ENCODE data around the gene ZNF750.
A peak's percentile ranks its signal among the peaks of the same experiment; 100 is the strongest.

ZNF750 gene

DNA sequence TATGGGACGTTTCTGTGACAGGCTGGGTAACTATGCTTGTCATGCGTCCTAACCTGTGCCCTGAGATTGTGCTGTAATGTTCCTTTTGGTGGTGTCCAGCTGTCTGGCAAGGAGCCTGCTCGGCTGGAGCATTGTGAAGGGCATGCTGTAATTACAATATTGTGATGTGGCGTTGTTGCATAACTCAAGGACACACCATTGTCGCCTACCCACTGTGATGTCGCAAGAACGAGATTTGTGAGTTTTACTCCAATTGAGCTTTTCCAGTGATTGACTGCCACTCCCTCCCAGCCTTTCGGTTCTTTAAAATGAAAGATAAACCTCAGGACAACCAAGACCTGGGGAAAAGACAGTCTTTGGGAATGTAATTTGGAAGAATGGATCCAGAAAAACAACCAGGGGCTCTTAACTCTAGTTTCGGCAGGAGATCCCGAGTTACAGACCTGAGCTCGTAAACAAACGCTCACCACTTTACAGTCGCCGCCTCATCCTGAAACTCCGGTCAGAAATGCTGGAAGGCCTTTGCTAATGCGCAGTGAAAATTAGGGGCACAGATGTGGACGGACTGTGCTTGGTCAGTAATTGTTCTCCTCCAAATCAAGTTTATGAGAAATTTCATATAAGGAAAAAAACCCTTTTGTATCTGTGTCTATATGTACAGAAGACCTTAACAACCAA lies 1.3 kb downstream of the ZNF750 start:
- H3K27ac ChIP-seq (replicated peaks) = no peak overlapping the region

GRCh38 chr17:82837586-82838320 lies 2.1 kb downstream of the ZNF750 start:
- Histone ChIP-seq H3K4me3 (replicated peaks; ENCODE audit: insufficient read depth, low read length) (no peak overlapping the region), H3K27ac (replicated peaks) (no peak overlapping the region), H3K27me3 (ENCODE audit: insufficient read depth, poor library complexity, severe bottlenecking) (no peaks in the 10 kb centered on the region)
- no peak for DNase-seq (ENCODE audit: low read depth in 1 of 2, low spot score in 1 of 2)
- TF ChIP-seq GABPA (IDR thresholded peaks at IDR 0.05; ENCODE audit: low read depth) (no peak), POLR2AphosphoS5 (IDR thresholded peaks at IDR 0.05; ENCODE audit: low read depth) (no peak)
- TF ChIP-seq, protein P1, sequence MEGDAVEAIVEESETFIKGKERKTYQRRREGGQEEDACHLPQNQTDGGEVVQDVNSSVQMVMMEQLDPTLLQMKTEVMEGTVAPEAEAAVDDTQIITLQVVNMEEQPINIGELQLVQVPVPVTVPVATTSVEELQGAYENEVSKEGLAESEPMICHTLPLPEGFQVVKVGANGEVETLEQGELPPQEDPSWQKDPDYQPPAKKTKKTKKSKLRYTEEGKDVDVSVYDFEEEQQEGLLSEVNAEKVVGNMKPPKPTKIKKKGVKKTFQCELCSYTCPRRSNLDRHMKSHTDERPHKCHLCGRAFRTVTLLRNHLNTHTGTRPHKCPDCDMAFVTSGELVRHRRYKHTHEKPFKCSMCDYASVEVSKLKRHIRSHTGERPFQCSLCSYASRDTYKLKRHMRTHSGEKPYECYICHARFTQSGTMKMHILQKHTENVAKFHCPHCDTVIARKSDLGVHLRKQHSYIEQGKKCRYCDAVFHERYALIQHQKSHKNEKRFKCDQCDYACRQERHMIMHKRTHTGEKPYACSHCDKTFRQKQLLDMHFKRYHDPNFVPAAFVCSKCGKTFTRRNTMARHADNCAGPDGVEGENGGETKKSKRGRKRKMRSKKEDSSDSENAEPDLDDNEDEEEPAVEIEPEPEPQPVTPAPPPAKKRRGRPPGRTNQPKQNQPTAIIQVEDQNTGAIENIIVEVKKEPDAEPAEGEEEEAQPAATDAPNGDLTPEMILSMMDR (IDR thresholded peaks at IDR 0.05; ENCODE audit: insufficient read depth, low read length) = no peak
- TF ChIP-seq, protein P2, sequence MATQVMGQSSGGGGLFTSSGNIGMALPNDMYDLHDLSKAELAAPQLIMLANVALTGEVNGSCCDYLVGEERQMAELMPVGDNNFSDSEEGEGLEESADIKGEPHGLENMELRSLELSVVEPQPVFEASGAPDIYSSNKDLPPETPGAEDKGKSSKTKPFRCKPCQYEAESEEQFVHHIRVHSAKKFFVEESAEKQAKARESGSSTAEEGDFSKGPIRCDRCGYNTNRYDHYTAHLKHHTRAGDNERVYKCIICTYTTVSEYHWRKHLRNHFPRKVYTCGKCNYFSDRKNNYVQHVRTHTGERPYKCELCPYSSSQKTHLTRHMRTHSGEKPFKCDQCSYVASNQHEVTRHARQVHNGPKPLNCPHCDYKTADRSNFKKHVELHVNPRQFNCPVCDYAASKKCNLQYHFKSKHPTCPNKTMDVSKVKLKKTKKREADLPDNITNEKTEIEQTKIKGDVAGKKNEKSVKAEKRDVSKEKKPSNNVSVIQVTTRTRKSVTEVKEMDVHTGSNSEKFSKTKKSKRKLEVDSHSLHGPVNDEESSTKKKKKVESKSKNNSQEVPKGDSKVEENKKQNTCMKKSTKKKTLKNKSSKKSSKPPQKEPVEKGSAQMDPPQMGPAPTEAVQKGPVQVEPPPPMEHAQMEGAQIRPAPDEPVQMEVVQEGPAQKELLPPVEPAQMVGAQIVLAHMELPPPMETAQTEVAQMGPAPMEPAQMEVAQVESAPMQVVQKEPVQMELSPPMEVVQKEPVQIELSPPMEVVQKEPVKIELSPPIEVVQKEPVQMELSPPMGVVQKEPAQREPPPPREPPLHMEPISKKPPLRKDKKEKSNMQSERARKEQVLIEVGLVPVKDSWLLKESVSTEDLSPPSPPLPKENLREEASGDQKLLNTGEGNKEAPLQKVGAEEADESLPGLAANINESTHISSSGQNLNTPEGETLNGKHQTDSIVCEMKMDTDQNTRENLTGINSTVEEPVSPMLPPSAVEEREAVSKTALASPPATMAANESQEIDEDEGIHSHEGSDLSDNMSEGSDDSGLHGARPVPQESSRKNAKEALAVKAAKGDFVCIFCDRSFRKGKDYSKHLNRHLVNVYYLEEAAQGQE (IDR thresholded peaks at IDR 0.05; ENCODE audit: insufficient replicate concordance, low read depth) = no peak

More for the DNA sequence above, 1.3 kb downstream of the ZNF750 start:
- no peak for TF ChIP-seq SPI1 (IDR thresholded peaks at IDR 0.05; ENCODE audit: borderline replicate concordance, low read depth)
- TF ChIP-seq, protein P1 (IDR thresholded peaks at IDR 0.05; ENCODE audit: insufficient read depth, low read length) = no peak
- TF ChIP-seq, protein P2 (IDR thresholded peaks at IDR 0.05; ENCODE audit: insufficient replicate concordance, low read depth) = no peak
- TF ChIP-seq GABPA (IDR thresholded peaks at IDR 0.05; ENCODE audit: low read depth) = no peak
- no peak for TF ChIP-seq POLR2AphosphoS5 (IDR thresholded peaks at IDR 0.05; ENCODE audit: low read depth)
- Histone ChIP-seq H3K27me3 (ENCODE audit: insufficient read depth, poor library complexity, severe bottlenecking) (no peaks in the 10 kb centered on the region), H3K4me3 (replicated peaks; ENCODE audit: insufficient read depth, low read length) (no peak overlapping the region)
- peak; percentile 73 to 75 for DNase-seq (ENCODE audit: low read depth in 1 of 2, low spot score in 1 of 2)

GRCh38 chr17:82836823-82837357 lies 2.9 kb downstream of the ZNF750 start:
- Histone ChIP-seq H3K27me3 (ENCODE audit: insufficient read depth, poor library complexity, severe bottlenecking) (no peaks in the 10 kb centered on the region), H3K27ac (replicated peaks) (no peak overlapping the region), H3K4me3 (replicated peaks; ENCODE audit: insufficient read depth, low read length) (no peak overlapping the region)
- no peak for DNase-seq (ENCODE audit: low read depth in 1 of 2, low spot score in 1 of 2)
- TF ChIP-seq, protein P1 (IDR thresholded peaks at IDR 0.05; ENCODE audit: insufficient read depth, low read length) = no peak
- TF ChIP-seq, protein P2 (IDR thresholded peaks at IDR 0.05; ENCODE audit: insufficient replicate concordance, low read depth) = no peak
- TF ChIP-seq SPI1 (IDR thresholded peaks at IDR 0.05; ENCODE audit: borderline replicate concordance, low read depth) (no peak), GABPA (IDR thresholded peaks at IDR 0.05; ENCODE audit: low read depth) (no peak), POLR2AphosphoS5 (IDR thresholded peaks at IDR 0.05; ENCODE audit: low read depth) (no peak)

Data from HL-60 (cell line).